Central memory CD4-positive, alpha-beta T cell (primary cell): ENCODE data around the gene CDH3.

ENCODE experiments used
- DNase-seq: peaks from one replicate; pipeline ENCODE4 v3.0.0; 2022
- total RNA-seq, 3 experiments: gene quantifications; one replicate each; lab custom pipeline; 2026; lab: John Stamatoyannopoulos, UW

Gene CDH3
- total RNA-seq = 0.11 to 0.49 (median 0.19) reads per million in 3 experiments

- DNase-seq = no peak
Observed at GRCh38 chr16:68644715-68645493, at the start of gene CDH3. TSS of gene CDH3 (plus strand) at chr16:68645310. CDS start at chr16:68645380, 70 bp downstream.

DNA sequence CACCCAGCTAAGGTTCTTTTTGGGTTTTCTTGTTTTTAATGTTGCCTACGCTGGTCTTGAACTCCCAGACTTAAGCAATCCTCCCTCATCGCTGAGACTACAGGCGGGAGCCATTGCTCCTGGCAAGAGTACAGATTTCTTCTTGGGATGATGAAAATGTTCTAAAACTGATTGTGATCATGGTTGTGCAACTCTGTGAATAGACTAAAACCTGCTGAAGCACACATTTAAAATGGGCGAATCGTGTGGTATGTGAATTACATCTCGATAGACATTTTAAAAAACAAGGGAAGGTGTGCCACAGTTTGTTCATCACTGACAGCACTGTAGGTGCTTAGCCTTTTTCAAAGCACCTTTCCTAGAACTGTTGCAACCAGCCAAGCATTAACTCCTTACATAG is 48.8 kb upstream of the CDH3 start:
- no peak for DNase-seq

DNA sequence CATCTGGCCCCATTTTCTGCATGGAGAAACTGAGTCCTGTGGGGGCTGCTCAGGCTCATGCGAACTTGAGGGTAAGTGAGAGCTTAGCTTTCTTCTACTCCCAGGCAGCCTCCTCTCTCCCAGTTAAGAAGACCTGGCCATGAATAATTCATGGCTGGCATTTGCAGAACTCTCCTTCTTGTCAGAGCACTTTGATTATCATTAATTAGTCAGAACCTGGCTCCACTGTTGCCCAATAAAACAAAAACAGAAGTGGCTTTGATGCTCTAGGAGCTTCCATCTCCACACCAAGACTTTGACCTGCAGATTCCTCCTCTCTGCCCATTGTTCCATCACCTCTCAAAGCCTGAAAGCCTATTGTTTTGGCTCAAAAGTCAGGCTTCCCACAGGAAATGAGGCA is 45.5 kb upstream of the CDH3 start:
- DNase-seq = no peak

GRCh38 chr16:68605746-68606145 is 39.4 kb upstream of the CDH3 start:
- DNase-seq = no peak

- no peak for DNase-seq
Observed at GRCh38 chr16:68607443-68607842, 37.7 kb upstream of the CDH3 start.

DNA sequence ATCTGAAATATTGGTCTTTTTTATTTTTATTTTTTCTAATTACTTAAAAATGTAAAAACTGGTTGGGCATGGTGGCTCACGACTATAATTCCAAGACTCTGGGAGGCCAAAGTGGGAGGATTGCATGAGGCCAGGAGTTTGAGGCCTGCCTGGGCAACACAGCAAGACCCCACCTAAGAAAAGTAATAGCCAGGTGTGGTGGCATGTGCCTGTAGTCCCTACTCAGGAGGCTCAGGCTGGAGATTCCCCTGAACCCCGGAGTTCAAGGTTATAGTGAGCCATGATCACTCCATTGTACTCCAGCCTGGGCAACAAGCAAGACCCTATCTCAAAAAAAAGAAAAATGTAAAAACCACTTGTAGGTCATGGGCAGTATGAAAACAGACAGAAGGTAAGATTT is 36.8 kb upstream of the CDH3 start:
- no peak for DNase-seq

GRCh38 chr16:68612996-68613395 is 32.1 kb upstream of the CDH3 start:
- DNase-seq = no peak

DNA sequence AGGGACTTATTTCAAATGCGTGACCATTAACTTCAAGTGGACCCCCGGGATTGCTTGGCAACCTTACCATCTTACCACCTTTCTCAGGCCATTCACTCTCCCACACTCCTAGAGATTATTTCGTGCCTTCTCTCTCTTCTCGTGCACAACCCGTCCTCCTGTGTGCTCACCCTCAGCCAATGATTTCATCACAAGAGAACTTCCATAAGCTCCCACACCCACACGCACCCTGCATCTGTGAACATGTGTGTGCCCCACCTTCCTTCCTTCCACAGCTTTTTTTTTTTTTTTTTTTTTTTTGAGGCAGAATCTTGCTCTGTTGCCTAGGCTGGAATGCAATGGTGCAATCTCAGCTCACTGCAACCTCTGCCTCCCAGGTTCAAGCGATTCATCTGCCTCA is 27.4 kb upstream of the CDH3 start:
- DNase-seq = no peak

DNA sequence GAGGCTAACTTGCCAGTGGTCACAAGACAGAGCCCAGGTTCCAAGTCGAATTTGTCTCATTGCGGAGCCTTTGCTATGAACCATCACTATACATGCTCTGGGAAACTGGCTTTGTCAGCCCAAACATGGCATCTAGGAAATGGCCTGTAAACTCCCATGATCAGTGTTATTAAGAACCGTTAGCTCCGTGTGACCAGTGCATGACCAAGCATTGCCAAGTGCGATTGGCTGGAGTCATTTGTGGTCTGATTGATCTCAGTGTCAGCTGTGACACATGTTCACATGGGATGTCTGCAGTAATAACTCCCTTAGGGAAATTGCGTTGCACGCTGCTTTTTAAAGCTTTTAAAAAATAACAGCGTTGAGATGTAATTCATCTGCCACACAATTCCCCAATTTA is 18.6 kb upstream of the CDH3 start:
- DNase-seq = no peak

DNA sequence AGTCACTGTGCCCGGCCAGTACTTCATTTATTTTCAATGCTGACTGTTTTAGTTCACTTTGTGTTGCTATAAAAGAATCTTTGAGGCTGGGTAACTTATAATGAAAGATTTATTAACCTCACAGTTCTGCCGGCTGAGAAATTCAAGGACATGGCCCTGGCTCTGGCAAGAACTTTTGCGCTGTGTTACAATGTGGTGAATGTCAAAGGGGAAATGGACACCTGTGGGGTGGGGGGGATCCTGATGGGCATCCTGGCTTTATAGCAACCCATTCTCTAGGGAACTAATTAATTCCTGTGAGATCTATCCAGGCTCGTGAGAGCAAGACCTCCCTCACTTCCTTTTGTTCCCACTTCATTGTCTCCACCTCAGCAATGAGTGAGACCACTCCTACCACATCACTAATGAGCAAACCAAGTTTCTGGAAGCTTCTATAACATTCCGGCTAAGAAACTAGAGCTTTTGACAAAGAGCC is 17.1 kb upstream of the CDH3 start:
- no peak for DNase-seq

DNA sequence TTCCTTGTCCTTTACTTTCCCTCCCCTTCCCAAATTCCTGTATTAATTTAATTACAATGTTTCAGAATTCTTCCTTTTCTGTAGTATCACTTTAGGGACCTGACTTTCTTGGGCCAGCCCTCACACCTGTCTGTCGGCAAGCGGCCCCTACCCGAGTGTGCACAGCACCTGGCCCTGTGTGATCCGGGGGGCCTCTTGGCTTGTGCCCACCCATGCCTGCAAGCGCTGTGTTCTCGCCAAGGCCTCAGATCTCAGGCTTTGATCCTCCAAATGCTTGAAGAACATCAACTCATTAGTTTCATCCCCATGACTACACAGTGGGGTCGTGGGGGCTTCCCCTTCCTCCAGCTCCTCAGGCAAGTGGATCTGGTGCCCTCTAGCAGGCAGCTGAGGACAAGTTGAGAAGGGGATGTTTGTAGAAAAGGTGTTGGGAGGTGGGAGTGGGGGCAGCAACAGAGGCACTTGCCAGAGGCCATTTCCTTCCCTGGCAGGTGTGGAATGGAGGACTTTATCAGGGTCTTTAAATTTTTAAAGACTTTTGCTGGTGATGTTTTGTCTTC is 15.7 kb upstream of the CDH3 start:
- no peak for DNase-seq

- DNase-seq = no peak
Observed at GRCh38 chr16:68636064-68636560, 9.0 kb upstream of the CDH3 start.

DNA sequence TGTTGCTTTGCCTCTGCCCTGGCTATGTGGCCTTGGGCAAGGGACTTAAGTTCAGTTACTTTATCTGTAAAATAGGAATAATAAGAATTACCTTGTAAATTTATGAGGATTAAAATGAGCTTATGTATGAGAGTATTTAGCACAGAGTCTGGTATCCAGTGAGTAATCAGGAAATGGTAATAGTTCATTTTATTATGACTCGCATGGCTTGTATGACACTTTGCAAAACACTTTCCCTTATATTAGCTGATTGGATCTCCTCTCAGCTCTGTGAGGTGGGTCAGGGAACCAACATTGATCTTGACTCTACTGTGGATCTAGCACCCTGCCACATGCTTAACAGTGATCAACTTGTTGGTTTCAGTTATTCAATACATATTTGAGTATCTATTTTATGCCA is 8.3 kb upstream of the CDH3 start:
- no peak for DNase-seq

DNA sequence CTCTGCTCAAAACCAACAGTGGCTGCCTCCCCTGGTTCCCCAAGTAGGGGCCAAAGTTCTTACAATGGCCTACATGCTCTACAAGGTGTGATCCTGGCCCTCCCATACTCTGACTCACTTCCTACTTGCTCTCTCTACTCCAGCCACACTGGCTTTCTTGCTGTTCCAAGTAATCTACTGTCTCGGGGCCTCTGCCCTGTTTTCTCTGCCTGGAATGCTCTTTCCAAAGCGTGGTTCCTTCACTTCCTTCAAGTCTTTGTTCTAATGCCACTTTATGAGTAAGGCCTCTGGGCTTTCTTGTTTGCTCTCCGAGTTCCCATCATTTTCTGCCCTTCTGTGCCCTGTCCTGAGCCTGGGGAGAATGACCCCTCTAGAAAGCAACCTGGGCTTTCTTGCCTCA is 4.1 kb upstream of the CDH3 start:
- no peak for DNase-seq

- no peak for DNase-seq
Observed at GRCh38 chr16:68642047-68642435, 3.1 kb upstream of the CDH3 start.

GRCh38 chr16:68642436-68643101 is 2.5 kb upstream of the CDH3 start:
- DNase-seq = no peak

- DNase-seq = no peak
Observed at GRCh38 chr16:68643227-68643626, 1.9 kb upstream of the CDH3 start.

GRCh38 chr16:68643847-68644246 is 1.3 kb upstream of the CDH3 start:
- no peak for DNase-seq

GRCh38 chr16:68644296-68644695 is 814 bp upstream of the CDH3 start:
- no peak for DNase-seq

- no peak for DNase-seq
Observed at GRCh38 chr16:68645494-68646388, 631 bp downstream of the CDH3 start.

DNA sequence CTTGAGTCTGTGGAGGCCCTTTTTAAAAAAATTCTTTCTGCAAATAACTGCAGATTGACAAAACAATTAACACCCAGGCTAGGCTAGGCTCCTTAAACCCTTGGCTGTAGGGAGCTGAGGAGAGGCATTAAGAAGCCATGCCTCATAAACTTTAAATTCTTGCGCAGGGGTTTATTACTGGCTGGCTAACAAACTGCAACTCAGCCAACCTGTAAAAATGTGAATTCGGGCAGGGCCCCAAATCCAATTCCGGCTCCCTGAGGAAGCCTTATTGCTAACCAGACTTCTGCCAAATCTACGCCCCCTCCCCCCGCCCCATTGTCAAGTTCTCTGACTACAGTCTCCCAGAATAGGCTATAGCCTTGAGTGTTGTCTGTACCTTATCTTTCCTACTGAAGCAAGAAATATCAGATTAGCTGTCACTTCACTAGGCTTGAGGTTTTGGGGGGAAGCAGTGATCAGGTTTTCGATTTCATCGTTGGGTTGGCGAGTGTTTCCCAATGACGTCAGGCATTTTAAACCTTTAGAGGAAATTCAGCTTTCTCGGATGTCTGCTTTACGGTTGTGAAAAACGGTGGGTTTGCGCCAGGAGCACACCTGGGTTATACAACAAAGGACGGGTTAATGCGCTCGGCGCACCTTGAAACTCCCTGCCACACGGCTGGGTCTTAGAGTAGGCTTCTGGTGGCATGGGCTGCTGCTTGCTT is 2.0 kb downstream of the CDH3 start:
- no peak for DNase-seq

- no peak for DNase-seq
Observed at GRCh38 chr16:68651136-68651535, 6.0 kb downstream of the CDH3 start.
